Sigmoid colon (tissue), 7 donors: ENCODE measurements around the gene DHTKD1. TPM values are rescaled to one million over a fixed set of nuclear protein-coding genes. Genes with fewer than 3 reads are reported as not detected.

ENCODE experiments used
- DNase-seq: peaks from one replicate; pipeline ENCODE4 v3.0.0-alpha.2; 2019
- H3K27ac ChIP-seq, 4 donors: fragments of 200-600 bp; sonication (generic); one replicate each; pipeline ENCODE4 v1.5.1; 2016 to 2019; ENCODE audit warnings: mild to moderate bottlenecking in 1 of 4
- H3K27me3 ChIP-seq, 3 donors: fragments of 200-600 bp; sonication (generic); one replicate each; pipeline ENCODE4 v1.5.1; 2019; ENCODE audit warnings: mild to moderate bottlenecking in 1 of 3
- H3K36me3 ChIP-seq, 4 donors: fragments of 200-600 bp; sonication (generic); one replicate each; pipeline ENCODE4 v1.5.1; 2016 to 2019
- H3K4me1 ChIP-seq, 4 donors: fragments of 200-600 bp; sonication (generic); one replicate each; pipeline ENCODE4 v1.5.1; 2017 to 2019
- H3K4me3 ChIP-seq, 4 donors: fragments of 200-600 bp; sonication (generic); one replicate each; pipeline ENCODE4 v1.5.1; 2017 to 2019; ENCODE audit warnings: mild to moderate bottlenecking in 2 of 4, moderate library complexity in 1 of 4
- H3K9me3 ChIP-seq, 4 donors: fragments of 200-600 bp in 3 of 4; sonication (generic) in 3 of 4; one replicate each; pipeline versions ENCODE4 v1.5.1 to v1.6.1; 2013 to 2019
- CTCF ChIP-seq, 4 experiments: fragments of 450-650 bp in 3 of 4; fragments of 200-600 bp in 1 of 4; IDR thresholded peaks; one replicate each; pipeline ENCODE4 v1.5.1; 2016 to 2019; ENCODE audit warnings: antibody characterized with exemption in 4 of 4, mild to moderate bottlenecking in 3 of 4, moderate library complexity in 2 of 4
- EP300 ChIP-seq, 4 donors: sonication (generic); formaldehyde crosslinking; IDR thresholded peaks; one replicate each; pipeline ENCODE4 v1.6.1; 2017; ENCODE audit warnings: antibody characterized with exemption in 4 of 4
- POLR2A ChIP-seq, 2 donors: fragments of 450-650 bp; IDR thresholded peaks; one replicate each; pipeline ENCODE4 v1.6.1; 2016; ENCODE audit warnings: antibody characterized with exemption in 2 of 2, mild to moderate bottlenecking in 2 of 2, moderate library complexity in 2 of 2
- POLR2AphosphoS5 ChIP-seq, 4 donors: sonication (generic); formaldehyde crosslinking; IDR thresholded peaks; one replicate each; pipeline ENCODE4 v1.6.1; 2017; ENCODE audit warnings: antibody characterized with exemption in 4 of 4
- WGBS, 2 donors: extraction: QIAGEN DNeasy Blood & Tissue Kit; methylation state at CpG; one replicate each; pipeline ENCODE4 v1.1.7; 2013; 5-methylcytosine and 5-hydroxymethylcytosine counted together
- intact Hi-C: fragments of 100-400 bp; cut with DNase I; formaldehyde crosslinking; loops from one replicate; pipeline ENCODE4 v1.15.1; 2023
- polyA plus RNA-seq, 3 donors: library from polyadenylated mRNA; stranded (reverse); fragments of 200-250 nt; gene quantifications; one replicate each; pipeline ENCODE4 v1.2.3, GENCODE V29; 2013
- total RNA-seq, 4 donors: library from RNA; depleted of rRNA; stranded (reverse); fragments of >200 nt; gene quantifications; one replicate each; pipeline ENCODE4 v1.1.0, GENCODE V29; 2016
- donor health status: healthy with polysubstance abuse.
- donor health status: Bipolar disorder and iron deficiency.
- donor health status: healthy.

The DHTKD1 gene
- total and polyA plus RNA-seq, 7 donors = 8.4 to 37.3 (median 14.8) TPM

- DNase-seq = no peak
- TF ChIP-seq CTCF (IDR thresholded peaks at IDR 0.05) (no peak), POLR2A (IDR thresholded peaks at IDR 0.05) (no peak), EP300 (IDR thresholded peaks at IDR 0.05) (no peak), POLR2AphosphoS5 (IDR thresholded peaks at IDR 0.05) (no peak)
- no peak overlapping the region for H3K27ac ChIP-seq
- no peaks in the 10 kb centered on the region for H3K9me3 ChIP-seq
- intact Hi-C loops = no loop called here
- peaks cover 0 to 17% (median 9%) of the 10 kb centered on the region in 4 donors for H3K4me1 ChIP-seq
- H3K27me3 ChIP-seq = no peaks in the 10 kb centered on the region
- peaks cover 0 to 14% (median 2%) of the 10 kb centered on the region in 4 donors for H3K36me3 ChIP-seq
- 88 to 90% methylated on average over 4 of the region's 4 CpGs for WGBS, 2 donors
- H3K4me3 ChIP-seq = no peak overlapping the region
Observed at GRCh38 chr10:12073526-12073925, 4.8 kb downstream of the DHTKD1 start.

- Histone ChIP-seq H3K27me3 (no peaks in the 10 kb centered on the region), H3K36me3 (peaks cover 0 to 28% (median 2%) of the 10 kb centered on the region in 4 donors), H3K4me1 (no peaks in the 10 kb centered on the region), H3K9me3 (no peaks in the 10 kb centered on the region), H3K4me3 (no peak overlapping the region), H3K27ac (no peak overlapping the region)
- TF ChIP-seq POLR2A (IDR thresholded peaks at IDR 0.05) (no peak), EP300 (IDR thresholded peaks at IDR 0.05) (no peak), POLR2AphosphoS5 (IDR thresholded peaks at IDR 0.05) (no peak), CTCF (IDR thresholded peaks at IDR 0.05) (no peak)
- WGBS, 2 donors = 69 to 84% methylated on average over 9 of the region's 9 CpGs
- no peak for DNase-seq
- intact Hi-C loops = no loop called here
Observed at GRCh38 chr10:12077580-12078180, 8.9 kb downstream of the DHTKD1 start.

GRCh38 chr10:12081470-12081869 is 12.7 kb downstream of the DHTKD1 start:
- no peaks in the 10 kb centered on the region for H3K27me3 ChIP-seq
- peaks cover 0 to 59% (median 13%) of the 10 kb centered on the region in 4 donors for H3K36me3 ChIP-seq
- 94 to 98% methylated on average over 8 of the region's 8 CpGs for WGBS, 2 donors
- no peak overlapping the region for H3K27ac ChIP-seq
- no peak for DNase-seq
- H3K9me3 ChIP-seq = no peaks in the 10 kb centered on the region
- H3K4me1 ChIP-seq = no peaks in the 10 kb centered on the region
- TF ChIP-seq POLR2AphosphoS5 (IDR thresholded peaks at IDR 0.05) = no peak
- no peak for TF ChIP-seq EP300 (IDR thresholded peaks at IDR 0.05)
- no peak for TF ChIP-seq CTCF (IDR thresholded peaks at IDR 0.05)
- no peak for TF ChIP-seq POLR2A (IDR thresholded peaks at IDR 0.05)
- intact Hi-C loops = no loop called here
- no peak overlapping the region for H3K4me3 ChIP-seq

GRCh38 chr10:12081879-12082557 is 13.3 kb downstream of the DHTKD1 start:
- Histone ChIP-seq H3K9me3 (no peaks in the 10 kb centered on the region), H3K4me1 (no peaks in the 10 kb centered on the region), H3K4me3 (no peak overlapping the region), H3K36me3 (peaks cover 0 to 65% (median 17%) of the 10 kb centered on the region in 4 donors), H3K27ac (no peak overlapping the region), H3K27me3 (no peaks in the 10 kb centered on the region)
- 89 to 94% methylated on average over 6 of the region's 6 CpGs for WGBS, 2 donors
- intact Hi-C loops = no loop called here
- TF ChIP-seq CTCF (IDR thresholded peaks at IDR 0.05) (no peak), POLR2AphosphoS5 (IDR thresholded peaks at IDR 0.05) (no peak), POLR2A (IDR thresholded peaks at IDR 0.05) (no peak), EP300 (IDR thresholded peaks at IDR 0.05) (no peak)
- no peak for DNase-seq
